ENCODE measurements around the gene C11orf24. TPM values are rescaled to one million over a fixed set of nuclear protein-coding genes. Genes with fewer than 3 reads are reported as not detected.

The C11orf24 gene
- polyA plus RNA-seq, 1 of the 3 experiments (the other 2 are of a cell fraction), result 50.9 TPM

GRCh38 chr11:68223275-68223674 lies 48.5 kb downstream of the C11orf24 start:
- H3K27ac ChIP-seq (ENCODE audit: low read depth in 2 of 2, low read length in 1 of 2), result no peak overlapping the region
- no peak for TF ChIP-seq IRF3 (IDR thresholded peaks at IDR 0.05; ENCODE audit: low read depth, low read length)
- TF ChIP-seq RCOR1 (IDR thresholded peaks at IDR 0.05; ENCODE audit: low read length), result no peak
- no peak for TF ChIP-seq CTCF (IDR thresholded peaks at IDR 0.05)
- TF ChIP-seq RAD21 (IDR thresholded peaks at IDR 0.05; ENCODE audit: low read length), result no peak
- TF ChIP-seq MEF2A (IDR thresholded peaks at IDR 0.05; ENCODE audit: borderline replicate concordance, low read depth), result no peak
- no peak for TF ChIP-seq USF2 (IDR thresholded peaks at IDR 0.05; ENCODE audit: borderline replicate concordance, low read depth, low read length)
- TF ChIP-seq JUND (IDR thresholded peaks at IDR 0.05), result no peak
- no peak for TF ChIP-seq POLR2AphosphoS5 (IDR thresholded peaks at IDR 0.05; ENCODE audit: low read depth, low read length)
- no peak for TF ChIP-seq RFX5 (IDR thresholded peaks at IDR 0.05; ENCODE audit: low read length)
- DNase-seq, result no peak
- H3K9me3 ChIP-seq, result no peaks in the 10 kb centered on the region
- ChIA-PET CTCF (interaction anchor here (1.9 kb wide), 1 partner anchor 14 kb away, joined by 5 read pairs; no protein-coding TSS in a partner anchor), POLR2A (no interaction called here)
- H3K4me2 ChIP-seq, result no peak overlapping the region
- H4K20me1 ChIP-seq (ENCODE audit: insufficient read depth), result no peaks in the 10 kb centered on the region
- no peaks in the 10 kb centered on the region for H3K36me3 ChIP-seq (replicated peaks in 1 of 2; ENCODE audit: control insufficient read depth in 1 of 2, insufficient read depth in 2 of 2, low read length in 1 of 2)
- H3K27me3 ChIP-seq (ENCODE audit: insufficient read depth), result peaks cover 4% of the 10 kb centered on the region; the same call in 1 of the 2 replicates
- H2AFZ ChIP-seq (ENCODE audit: low read depth), result no peak overlapping the region
- no peaks in the 10 kb centered on the region for H3F3A ChIP-seq (replicated peaks; ENCODE audit: insufficient read depth)
- H3K9ac ChIP-seq, result no peak overlapping the region
- H3K79me2 ChIP-seq (ENCODE audit: insufficient read depth), result no peaks in the 10 kb centered on the region
- WGBS (ENCODE audit: low lambda C conversion rate), result 77% methylated on average over 6 of the region's 6 CpGs
- H3K4me1 ChIP-seq (ENCODE audit: control insufficient read depth in 1 of 2, insufficient read depth in 2 of 2, low read depth in 1 of 2, low read length in 1 of 2), result no peaks in the 10 kb centered on the region
- no peak overlapping the region for H3K4me3 ChIP-seq (ENCODE audit: low read depth in 2 of 2, low read length in 1 of 2)
- H3K9me2 ChIP-seq, result no peaks in the 10 kb centered on the region

GRCh38 chr11:68221406-68221805 lies 50.4 kb downstream of the C11orf24 start:
- H3K4me1 ChIP-seq (ENCODE audit: control insufficient read depth in 1 of 2, insufficient read depth in 2 of 2, low read depth in 1 of 2, low read length in 1 of 2), result no peaks in the 10 kb centered on the region
- H3K9me3 ChIP-seq, result no peaks in the 10 kb centered on the region
- H3F3A ChIP-seq (replicated peaks; ENCODE audit: insufficient read depth), result no peaks in the 10 kb centered on the region
- H3K9me2 ChIP-seq, result no peaks in the 10 kb centered on the region
- no peaks in the 10 kb centered on the region for H3K79me2 ChIP-seq (ENCODE audit: insufficient read depth)
- 64% methylated on average over 4 of the region's 5 CpGs for WGBS (ENCODE audit: low lambda C conversion rate)
- DNase-seq, result no peak
- no peak overlapping the region for H3K9ac ChIP-seq
- H4K20me1 ChIP-seq (ENCODE audit: insufficient read depth), result no peaks in the 10 kb centered on the region
- H3K36me3 ChIP-seq (replicated peaks in 1 of 2; ENCODE audit: control insufficient read depth in 1 of 2, insufficient read depth in 2 of 2, low read length in 1 of 2), result no peaks in the 10 kb centered on the region
- H3K4me2 ChIP-seq, result no peak overlapping the region
- ChIA-PET CTCF (interaction anchor here (3.5 kb wide), 1 partner anchor 13 kb away, joined by 20 read pairs; no protein-coding TSS in a partner anchor), POLR2A (no interaction called here)
- H3K4me3 ChIP-seq (ENCODE audit: low read depth in 2 of 2, low read length in 1 of 2), result no peak overlapping the region
- H3K27ac ChIP-seq (ENCODE audit: low read depth in 2 of 2, low read length in 1 of 2), result no peak overlapping the region
- peaks cover 4% of the 10 kb centered on the region for H3K27me3 ChIP-seq (ENCODE audit: insufficient read depth)
- H2AFZ ChIP-seq (ENCODE audit: low read depth), result no peak overlapping the region
- TF ChIP-seq GATA2 (CRISPR knock-in tag; IDR thresholded peaks at IDR 0.05), result no peak
- no peak for TF ChIP-seq PBX3 (IDR thresholded peaks at IDR 0.05)
- TF ChIP-seq CTCF (IDR thresholded peaks at IDR 0.05), result no peak
- TF ChIP-seq MEF2A (IDR thresholded peaks at IDR 0.05; ENCODE audit: borderline replicate concordance, low read depth), result no peak
- no peak for TF ChIP-seq REST (IDR thresholded peaks at IDR 0.05; ENCODE audit: low read depth, low read length)
- no peak for TF ChIP-seq NRF1 (IDR thresholded peaks at IDR 0.05; ENCODE audit: low read depth, low read length)
- no peak for TF ChIP-seq MXI1 (IDR thresholded peaks at IDR 0.05; ENCODE audit: low read depth, low read length)
- TF ChIP-seq NFIC (IDR thresholded peaks at IDR 0.05; ENCODE audit: borderline replicate concordance), result no peak
- no peak for TF ChIP-seq USF1 (IDR thresholded peaks at IDR 0.05; ENCODE audit: borderline replicate concordance, low read depth)

All from SK-N-SH (cell line).